SU-DHL-6 (cell line): Measurements from ENCODE around the gene TSGA10IP.

Experiments used
- EZH2phosphoT487 ChIP-seq: fragments of 200-600 bp; sonication (generic), shearing (Covaris generic); conservative IDR thresholded peaks from 2 replicates; pipeline ENCODE4 v1.6.1; 2018; ENCODE audit warnings: mild to moderate bottlenecking, antibody characterized with exemption, low read length, moderate library complexity, mixed read lengths
- TF ChIP-seq, protein P1 (sequence below): fragments of 200-600 bp; sonication (generic); IDR thresholded peaks from one replicate; pipeline ENCODE4 v1.5.1; 2017; ENCODE audit warnings: antibody characterized with exemption, mild to moderate bottlenecking, low read length, moderate library complexity; ENCODE audit not compliant: insufficient read depth, poor library complexity, severe bottlenecking

DNA sequence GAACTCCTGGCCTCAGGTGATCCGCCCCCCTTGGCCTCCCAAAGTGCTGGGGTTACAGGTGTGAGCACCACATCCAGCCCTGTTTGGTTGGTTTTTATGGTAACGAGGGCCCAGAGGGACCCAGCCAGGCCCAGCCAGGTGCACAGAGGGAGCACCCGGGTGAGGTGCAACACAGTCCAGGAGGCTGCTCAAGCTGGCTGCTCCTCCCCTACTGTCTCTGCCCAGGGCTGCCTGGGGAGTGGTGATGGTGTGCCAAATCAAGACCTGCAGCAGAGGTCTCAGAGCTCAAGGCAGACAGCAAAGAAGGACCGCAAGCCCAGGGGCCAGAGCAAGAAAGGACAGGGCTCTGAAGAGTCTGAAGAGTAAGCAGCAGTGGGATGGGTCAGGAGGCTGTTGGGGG lies 1.4 kb downstream of the TSGA10IP start:
- TF ChIP-seq, protein P1, sequence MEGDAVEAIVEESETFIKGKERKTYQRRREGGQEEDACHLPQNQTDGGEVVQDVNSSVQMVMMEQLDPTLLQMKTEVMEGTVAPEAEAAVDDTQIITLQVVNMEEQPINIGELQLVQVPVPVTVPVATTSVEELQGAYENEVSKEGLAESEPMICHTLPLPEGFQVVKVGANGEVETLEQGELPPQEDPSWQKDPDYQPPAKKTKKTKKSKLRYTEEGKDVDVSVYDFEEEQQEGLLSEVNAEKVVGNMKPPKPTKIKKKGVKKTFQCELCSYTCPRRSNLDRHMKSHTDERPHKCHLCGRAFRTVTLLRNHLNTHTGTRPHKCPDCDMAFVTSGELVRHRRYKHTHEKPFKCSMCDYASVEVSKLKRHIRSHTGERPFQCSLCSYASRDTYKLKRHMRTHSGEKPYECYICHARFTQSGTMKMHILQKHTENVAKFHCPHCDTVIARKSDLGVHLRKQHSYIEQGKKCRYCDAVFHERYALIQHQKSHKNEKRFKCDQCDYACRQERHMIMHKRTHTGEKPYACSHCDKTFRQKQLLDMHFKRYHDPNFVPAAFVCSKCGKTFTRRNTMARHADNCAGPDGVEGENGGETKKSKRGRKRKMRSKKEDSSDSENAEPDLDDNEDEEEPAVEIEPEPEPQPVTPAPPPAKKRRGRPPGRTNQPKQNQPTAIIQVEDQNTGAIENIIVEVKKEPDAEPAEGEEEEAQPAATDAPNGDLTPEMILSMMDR = no peak
- TF ChIP-seq EZH2phosphoT487 = no peak
